Measurements from ENCODE around the gene AQP12B.

The AQP12B gene

DNA sequence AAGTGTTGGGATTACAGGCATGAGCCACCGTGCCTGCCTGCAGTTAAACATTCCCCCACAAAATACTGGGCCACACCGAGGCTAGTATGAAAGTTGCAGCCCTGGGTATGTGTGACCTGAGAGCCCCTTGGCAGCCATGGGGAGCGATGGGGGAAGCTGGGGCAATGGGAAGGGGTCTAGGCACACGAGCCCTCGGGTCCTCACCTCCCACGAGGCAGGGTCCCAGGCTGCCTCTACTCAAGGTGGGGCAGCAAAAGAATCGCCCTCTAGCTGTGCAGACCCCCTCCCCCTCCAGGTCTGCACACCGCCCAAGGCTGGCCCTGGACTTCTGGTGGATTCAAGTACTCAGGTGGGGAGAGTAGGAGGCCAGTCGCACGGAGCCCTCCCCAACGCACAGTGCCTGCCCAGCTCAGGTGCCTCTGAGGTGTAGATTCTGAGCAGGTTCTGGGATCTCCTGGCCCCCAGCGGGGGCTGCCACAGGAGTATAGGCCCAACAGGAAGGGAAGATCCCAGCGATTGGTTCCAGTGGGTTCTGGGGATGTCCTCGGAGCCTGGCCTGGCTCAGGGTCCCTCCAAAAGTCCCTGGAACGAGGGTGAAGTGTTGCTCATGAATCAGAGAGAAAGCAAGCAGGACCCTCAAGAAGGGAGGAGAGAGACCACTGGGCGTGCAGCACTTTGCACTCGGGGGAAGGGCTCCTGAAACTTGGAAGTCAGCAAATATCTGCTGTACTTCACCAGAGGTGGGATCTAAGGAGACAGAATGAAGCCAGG lies 54.8 kb downstream of the AQP12B start:
- no peak for DNase-seq (ENCODE audit: low read depth, low spot score)
- no peak overlapping the region for H3K4me3 ChIP-seq (ENCODE audit: low read depth, low read length)
- TF ChIP-seq CTCF (IDR thresholded peaks at IDR 0.05; ENCODE audit: low read depth, low read length), result no peak
- in situ Hi-C loops (cut with HindIII; ENCODE audit: low sequenced_read_pairs), result no loop called here

- in situ Hi-C loops (cut with HindIII; ENCODE audit: low sequenced_read_pairs), result no loop called here
- TF ChIP-seq CTCF (IDR thresholded peaks at IDR 0.05; ENCODE audit: low read depth, low read length), result no peak
- no peak for DNase-seq (ENCODE audit: low read depth, low spot score)
- H3K4me3 ChIP-seq (ENCODE audit: low read depth, low read length), result no peak overlapping the region
These were observed 56.0 kb downstream of the AQP12B start for GRCh38 chr2:240626531-240627300.

Data from astrocyte of the spinal cord (primary cell).